GM06990 (cell line): ENCODE data around the gene ATP5F1B.
A peak's percentile ranks its signal among the peaks of the same experiment; 100 is the strongest.

Source experiments
- DNase-seq: peaks from one replicate; pipeline ENCODE4 v3.0.0-alpha.2; 2011; ENCODE audit not compliant: insufficient read length; ENCODE audit errors: extremely low read depth
- H3K27me3 ChIP-seq: replicated peaks from 2 replicates; pipeline ENCODE4 v1.6.0; 2011; ENCODE audit warnings: low read length; ENCODE audit not compliant: control insufficient read depth, insufficient read depth
- H3K36me3 ChIP-seq: 2 replicates; pipeline ENCODE4 v1.5.1; 2011; ENCODE audit warnings: low read length; ENCODE audit not compliant: control insufficient read depth, insufficient read depth
- H3K4me3 ChIP-seq: replicated peaks from 2 replicates; pipeline ENCODE4 v1.5.1; 2011; ENCODE audit warnings: low read depth, mild to moderate bottlenecking, control low read depth, low read length
- TF ChIP-seq, protein P1 (sequence below): IDR thresholded peaks from 2 replicates; pipeline ENCODE4 v1.5.1; 2011; ENCODE audit warnings: low read length, control low read depth, mild to moderate bottlenecking, inconsistent platforms; ENCODE audit not compliant: insufficient read depth, poor library complexity, severe bottlenecking

Gene ATP5F1B

GRCh38 chr12:56644654-56645053 is 1.1 kb downstream of the ATP5F1B start:
- Histone ChIP-seq H3K36me3 (peaks cover 14% of the 10 kb centered on the region), H3K27me3 (no peaks in the 10 kb centered on the region), H3K4me3 (peak overlapping the region; percentile 98)
- TF ChIP-seq, protein P1, sequence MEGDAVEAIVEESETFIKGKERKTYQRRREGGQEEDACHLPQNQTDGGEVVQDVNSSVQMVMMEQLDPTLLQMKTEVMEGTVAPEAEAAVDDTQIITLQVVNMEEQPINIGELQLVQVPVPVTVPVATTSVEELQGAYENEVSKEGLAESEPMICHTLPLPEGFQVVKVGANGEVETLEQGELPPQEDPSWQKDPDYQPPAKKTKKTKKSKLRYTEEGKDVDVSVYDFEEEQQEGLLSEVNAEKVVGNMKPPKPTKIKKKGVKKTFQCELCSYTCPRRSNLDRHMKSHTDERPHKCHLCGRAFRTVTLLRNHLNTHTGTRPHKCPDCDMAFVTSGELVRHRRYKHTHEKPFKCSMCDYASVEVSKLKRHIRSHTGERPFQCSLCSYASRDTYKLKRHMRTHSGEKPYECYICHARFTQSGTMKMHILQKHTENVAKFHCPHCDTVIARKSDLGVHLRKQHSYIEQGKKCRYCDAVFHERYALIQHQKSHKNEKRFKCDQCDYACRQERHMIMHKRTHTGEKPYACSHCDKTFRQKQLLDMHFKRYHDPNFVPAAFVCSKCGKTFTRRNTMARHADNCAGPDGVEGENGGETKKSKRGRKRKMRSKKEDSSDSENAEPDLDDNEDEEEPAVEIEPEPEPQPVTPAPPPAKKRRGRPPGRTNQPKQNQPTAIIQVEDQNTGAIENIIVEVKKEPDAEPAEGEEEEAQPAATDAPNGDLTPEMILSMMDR = no peak
- DNase-seq = no peak

- Histone ChIP-seq H3K27me3 (no peaks in the 10 kb centered on the region), H3K36me3 (peaks cover 19% of the 10 kb centered on the region), H3K4me3 (no peak overlapping the region)
- TF ChIP-seq, protein P1 = no peak
- DNase-seq = no peak
Observed at GRCh38 chr12:56641219-56641618, 4.6 kb downstream of the ATP5F1B start.

- no peak for DNase-seq
- TF ChIP-seq, protein P1 = no peak
- Histone ChIP-seq H3K36me3 (peaks cover 13% of the 10 kb centered on the region), H3K4me3 (no peak overlapping the region), H3K27me3 (no peaks in the 10 kb centered on the region)
Observed at GRCh38 chr12:56637621-56638020, 8.2 kb downstream of the ATP5F1B start.

GRCh38 chr12:56636675-56637540 is 8.9 kb downstream of the ATP5F1B start:
- Histone ChIP-seq H3K36me3 (peaks cover 11% of the 10 kb centered on the region), H3K4me3 (peak overlapping the region; percentile 86), H3K27me3 (no peaks in the 10 kb centered on the region)
- DNase-seq = peak; percentile 92
- TF ChIP-seq, protein P1 = peak; percentile 90

- H3K4me3 ChIP-seq = peak overlapping the region; percentile 86
- peaks cover 11% of the 10 kb centered on the region for H3K36me3 ChIP-seq
- DNase-seq = peak; percentile 87
- H3K27me3 ChIP-seq = no peaks in the 10 kb centered on the region
- TF ChIP-seq, protein P1 = no peak
Observed at GRCh38 chr12:56635806-56636674, 9.7 kb downstream of the ATP5F1B start.
